SK-N-SH (cell line): ENCODE data around the gene HTT. TPM values are rescaled to one million over a fixed set of nuclear protein-coding genes. Genes with fewer than 3 reads are reported as not detected.

Experiments
- CTCF ChIA-PET: fragments of 300-600, 350-600 bp; formaldehyde crosslinking; extraction: SDS; loops from one replicate; lab custom pipeline; 2021; lab: Yijun Ruan, JAX
- POLR2A ChIA-PET: fragments of 350-600 bp; sonication (Branson Sonifier 250); formaldehyde crosslinking; extraction: SDS; loops from one replicate; lab custom pipeline; 2020; ENCODE audit warnings: antibody characterized with exemption, inconsistent platforms; lab: Yijun Ruan, JAX
- DNase-seq: peaks from one replicate; pipeline ENCODE4 v3.0.0; 2012
- H2AFZ ChIP-seq: fragments of 200-600 bp; sonication (generic); 2 replicates; pipeline ENCODE4 v1.8.1; 2016; ENCODE audit warnings: antibody characterized with exemption, mild to moderate bottlenecking, low read depth
- H3F3A ChIP-seq: fragments of 200-600 bp; sonication (generic); replicated peaks from 2 replicates; pipeline ENCODE3; 2016; ENCODE audit warnings: antibody characterized with exemption, mild to moderate bottlenecking; ENCODE audit not compliant: insufficient read depth
- H3K27ac ChIP-seq, 2 experiments: fragments of 200-500 bp in 1 of 2; fragments of 200-600 bp in 1 of 2; sonication (Bioruptor generic) in 1 of 2; sonication (generic), shearing (Covaris generic) in 1 of 2; 2 replicates each; pipeline versions ENCODE4 v1.5.1 to v1.6.1; 2014 to 2016; ENCODE audit warnings: low read depth in 2 of 2, inconsistent platforms in 1 of 2, low read length in 1 of 2, mild to moderate bottlenecking in 1 of 2, mixed read lengths in 1 of 2
- H3K27me3 ChIP-seq: fragments of 200-600 bp; sonication (generic), shearing (Covaris generic); 2 replicates; pipeline ENCODE4 v1.6.1; 2016; ENCODE audit warnings: mixed run types; ENCODE audit not compliant: insufficient read depth
- H3K36me3 ChIP-seq, 2 experiments: fragments of 200-500 bp in 1 of 2; fragments of 200-600 bp in 1 of 2; sonication (Bioruptor generic) in 1 of 2; sonication (generic) in 1 of 2; replicated peaks in 1 of 2; 2 replicates each; pipeline versions ENCODE3 to v1.5.1; 2014 to 2016; ENCODE audit warnings: low read length in 1 of 2, mild to moderate bottlenecking in 1 of 2; ENCODE audit not compliant: insufficient read depth in 2 of 2, control insufficient read depth in 1 of 2
- H3K4me1 ChIP-seq, 2 experiments: fragments of 200-500 bp in 1 of 2; fragments of 200-600 bp in 1 of 2; sonication (Bioruptor generic) in 1 of 2; sonication (generic), shearing (Covaris generic) in 1 of 2; 2 replicates each; pipeline versions ENCODE4 v1.5.1 to v1.6.1; 2014 to 2016; ENCODE audit warnings: low read depth in 1 of 2, low read length in 1 of 2, mixed run types in 1 of 2; ENCODE audit not compliant: insufficient read depth in 2 of 2, control insufficient read depth in 1 of 2
- H3K4me2 ChIP-seq: fragments of 200-600 bp; sonication (generic), shearing (Covaris generic); 2 replicates; pipeline ENCODE4 v1.6.1; 2017; ENCODE audit warnings: mixed run types
- H3K4me3 ChIP-seq, 2 experiments: fragments of 200-500 bp in 1 of 2; fragments of 200-600 bp in 1 of 2; sonication (Bioruptor generic) in 1 of 2; sonication (generic), shearing (Covaris generic) in 1 of 2; 2 replicates each; pipeline versions ENCODE4 v1.5.1 to v1.8.1; 2014 to 2016; ENCODE audit warnings: low read depth in 2 of 2, inconsistent platforms in 1 of 2, low read length in 1 of 2, mild to moderate bottlenecking in 1 of 2, mixed read lengths in 1 of 2, moderate library complexity in 1 of 2
- H3K79me2 ChIP-seq: fragments of 200-600 bp; sonication (generic); 2 replicates; pipeline ENCODE4 v1.8.1; 2017; ENCODE audit warnings: mild to moderate bottlenecking; ENCODE audit not compliant: insufficient read depth
- H3K9ac ChIP-seq: fragments of 200-600 bp; sonication (generic); 2 replicates; pipeline ENCODE4 v1.6.1; 2017; ENCODE audit warnings: mixed run types
- H3K9me2 ChIP-seq: fragments of 200-600 bp; sonication (generic); 2 replicates; pipeline ENCODE4 v1.6.1; 2017; ENCODE audit warnings: mixed run types
- H3K9me3 ChIP-seq: fragments of 200-600 bp; sonication (generic); 2 replicates; pipeline ENCODE4 v1.6.1; 2017; ENCODE audit warnings: mixed run types, mild to moderate bottlenecking, moderate library complexity
- H4K20me1 ChIP-seq: fragments of 200-600 bp; sonication (generic); 2 replicates; pipeline ENCODE4 v1.6.1; 2017; ENCODE audit warnings: mild to moderate bottlenecking, mixed run types; ENCODE audit not compliant: insufficient read depth
- ELF1 ChIP-seq: IDR thresholded peaks from 2 replicates; pipeline ENCODE4 v1.4.0; 2012
- FOSL2 ChIP-seq: IDR thresholded peaks from 2 replicates; pipeline ENCODE4 v1.4.0; 2012; ENCODE audit warnings: low read depth, mild to moderate bottlenecking, moderate library complexity, borderline replicate concordance
- GABPA ChIP-seq: IDR thresholded peaks from 2 replicates; pipeline ENCODE4 v1.4.0; 2012; ENCODE audit warnings: low read depth, mild to moderate bottlenecking
- GATA2 ChIP-seq: sonication (generic); formaldehyde crosslinking; IDR thresholded peaks from 2 replicates; pipeline ENCODE4 v1.5.0; 2020; ENCODE audit warnings: mild to moderate bottlenecking, missing genetic modification reagents
- IRF3 ChIP-seq: fragments of 150-350 bp; IDR thresholded peaks from 2 replicates; pipeline ENCODE4 v1.6.1; 2016; ENCODE audit warnings: mild to moderate bottlenecking, low read depth, low read length
- MXI1 ChIP-seq: IDR thresholded peaks from 2 replicates; pipeline ENCODE4 v1.6.1; 2012; ENCODE audit warnings: mild to moderate bottlenecking, low read depth, low read length, improper control_type of control experiment
- NFIC ChIP-seq: IDR thresholded peaks from 2 replicates; pipeline ENCODE4 v1.4.0; 2012; ENCODE audit warnings: borderline replicate concordance
- PBX3 ChIP-seq: IDR thresholded peaks from 2 replicates; pipeline ENCODE4; 2012
- POLR2AphosphoS5 ChIP-seq: IDR thresholded peaks from 2 replicates; pipeline ENCODE4 v1.6.1; 2012; ENCODE audit warnings: low read depth, low read length
- RAD21 ChIP-seq: IDR thresholded peaks from 2 replicates; pipeline ENCODE4 v1.6.1; 2012; ENCODE audit warnings: mild to moderate bottlenecking, low read length
- REST ChIP-seq: IDR thresholded peaks from 2 replicates; pipeline ENCODE4 v1.6.1; 2012; ENCODE audit warnings: mild to moderate bottlenecking, low read depth, low read length, moderate library complexity
- RXRA ChIP-seq: IDR thresholded peaks from 2 replicates; pipeline ENCODE4 v1.4.0; 2012; ENCODE audit warnings: low read depth, mild to moderate bottlenecking, borderline replicate concordance
- SMC3 ChIP-seq: IDR thresholded peaks from 2 replicates; pipeline ENCODE4 v1.6.1; 2012; ENCODE audit warnings: low read depth, low read length, improper control_type of control experiment
- TEAD4 ChIP-seq: IDR thresholded peaks from 2 replicates; pipeline ENCODE4 v1.4.0; 2012; ENCODE audit warnings: mild to moderate bottlenecking, borderline replicate concordance; ENCODE audit not compliant: insufficient read depth
- USF2 ChIP-seq: fragments of 150-350 bp; IDR thresholded peaks from 2 replicates; pipeline ENCODE4 v1.6.1; 2017; ENCODE audit warnings: antibody characterized with exemption, low read length, low read depth, borderline replicate concordance
- YY1 ChIP-seq: IDR thresholded peaks from 2 replicates; pipeline ENCODE4 v1.4.0; 2012; ENCODE audit warnings: low read depth, mild to moderate bottlenecking
- ZBTB33 ChIP-seq: IDR thresholded peaks from 2 replicates; pipeline ENCODE4 v1.4.0; 2012; ENCODE audit warnings: low read depth, borderline replicate concordance
- WGBS: methylation state at CpG from one replicate; pipeline ENCODE4 v1.1.6; 2017; ENCODE audit warnings: low lambda C conversion rate; 5-methylcytosine and 5-hydroxymethylcytosine counted together
- polyA plus RNA-seq, 3 experiments: library from polyadenylated mRNA; depleted of rRNA; stranded (reverse); fragments of >200 nt; gene quantifications; 2 replicates each; pipeline ENCODE4 v1.2.3, GENCODE V29; 2012

HTT gene
- polyA plus RNA-seq, 1 of the 3 experiments (the other 2 are of a cell fraction): 11.3 TPM

- TF ChIP-seq USF2: no peak
These were observed 164.2 kb downstream of the HTT start (continued) for GRCh38 chr4:3238721-3239120.

- Histone ChIP-seq H3K9ac (no peak overlapping the region), H3K4me2 (no peak overlapping the region), H4K20me1 (no peaks in the 10 kb centered on the region), H3K9me2 (no peaks in the 10 kb centered on the region), H2AFZ (no peak overlapping the region), H3K4me3 (no peak overlapping the region), H3K27me3 (no peaks in the 10 kb centered on the region), H3K4me1 (peaks cover 0 to 29% of the 10 kb centered on the region in 2 experiments; a peak in 1 of 4 replicates), H3K9me3 (no peaks in the 10 kb centered on the region), H3K79me2 (no peaks in the 10 kb centered on the region), H3K36me3 (peaks cover 0 to 62% of the 10 kb centered on the region in 2 experiments), H3K27ac (peak overlapping the region in 1 of 2 experiments; percentile 16; a peak in 1 of 4 replicates), H3F3A (no peaks in the 10 kb centered on the region)
- CTCF ChIA-PET: interaction anchor here (1.4 kb wide), 1 partner anchor 14 kb away, joined by 5 read pairs; no protein-coding TSS in a partner anchor
- DNase-seq: no peak
- POLR2A ChIA-PET: no interaction called here
- TF ChIP-seq GABPA: no peak
- TF ChIP-seq MXI1: no peak
- no peak for TF ChIP-seq ELF1
- no peak for TF ChIP-seq TEAD4
- TF ChIP-seq YY1: no peak
- no peak for TF ChIP-seq NFIC
- TF ChIP-seq FOSL2: no peak
- TF ChIP-seq IRF3: no peak
- TF ChIP-seq PBX3: no peak
- TF ChIP-seq USF2: no peak
- TF ChIP-seq SMC3: no peak
- no peak for TF ChIP-seq POLR2AphosphoS5
- TF ChIP-seq RAD21: no peak
- no peak for TF ChIP-seq REST
- TF ChIP-seq RXRA: no peak
- no peak for TF ChIP-seq GATA2
- TF ChIP-seq ZBTB33: no peak
- WGBS: no CpG with 5 or more reads among the region's 11 CpGs
These were observed 164.8 kb downstream of the HTT start for GRCh38 chr4:3239303-3239702.
